OCI-LY1 (cell line): ENCODE measurements around the gene MIGA1.

ENCODE experiments used
- EZH2 ChIP-seq: fragments of 200-600 bp; sonication (generic), shearing (Covaris generic); IDR thresholded peaks from 2 replicates; pipeline ENCODE4 v1.8.0; 2017; ENCODE audit warnings: borderline replicate concordance, mixed run types, mild to moderate bottlenecking, antibody characterized with exemption, low read length, moderate library complexity, mixed read lengths
- TF ChIP-seq, protein P1 (sequence below): fragments of 200-600 bp; sonication (generic), shearing (Covaris generic); IDR thresholded peaks from 2 replicates; pipeline ENCODE4 v1.5.1; 2017; ENCODE audit warnings: mild to moderate bottlenecking, antibody characterized with exemption, low read length, moderate library complexity, mixed read lengths

- TF ChIP-seq, protein P1, sequence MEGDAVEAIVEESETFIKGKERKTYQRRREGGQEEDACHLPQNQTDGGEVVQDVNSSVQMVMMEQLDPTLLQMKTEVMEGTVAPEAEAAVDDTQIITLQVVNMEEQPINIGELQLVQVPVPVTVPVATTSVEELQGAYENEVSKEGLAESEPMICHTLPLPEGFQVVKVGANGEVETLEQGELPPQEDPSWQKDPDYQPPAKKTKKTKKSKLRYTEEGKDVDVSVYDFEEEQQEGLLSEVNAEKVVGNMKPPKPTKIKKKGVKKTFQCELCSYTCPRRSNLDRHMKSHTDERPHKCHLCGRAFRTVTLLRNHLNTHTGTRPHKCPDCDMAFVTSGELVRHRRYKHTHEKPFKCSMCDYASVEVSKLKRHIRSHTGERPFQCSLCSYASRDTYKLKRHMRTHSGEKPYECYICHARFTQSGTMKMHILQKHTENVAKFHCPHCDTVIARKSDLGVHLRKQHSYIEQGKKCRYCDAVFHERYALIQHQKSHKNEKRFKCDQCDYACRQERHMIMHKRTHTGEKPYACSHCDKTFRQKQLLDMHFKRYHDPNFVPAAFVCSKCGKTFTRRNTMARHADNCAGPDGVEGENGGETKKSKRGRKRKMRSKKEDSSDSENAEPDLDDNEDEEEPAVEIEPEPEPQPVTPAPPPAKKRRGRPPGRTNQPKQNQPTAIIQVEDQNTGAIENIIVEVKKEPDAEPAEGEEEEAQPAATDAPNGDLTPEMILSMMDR, result no peak
- TF ChIP-seq EZH2, result no peak
Measured at GRCh38 chr1:77768006-77768405, 11.4 kb upstream of the MIGA1 start.
